ENCODE results near the gene PRR30.

The PRR30 gene

DNA sequence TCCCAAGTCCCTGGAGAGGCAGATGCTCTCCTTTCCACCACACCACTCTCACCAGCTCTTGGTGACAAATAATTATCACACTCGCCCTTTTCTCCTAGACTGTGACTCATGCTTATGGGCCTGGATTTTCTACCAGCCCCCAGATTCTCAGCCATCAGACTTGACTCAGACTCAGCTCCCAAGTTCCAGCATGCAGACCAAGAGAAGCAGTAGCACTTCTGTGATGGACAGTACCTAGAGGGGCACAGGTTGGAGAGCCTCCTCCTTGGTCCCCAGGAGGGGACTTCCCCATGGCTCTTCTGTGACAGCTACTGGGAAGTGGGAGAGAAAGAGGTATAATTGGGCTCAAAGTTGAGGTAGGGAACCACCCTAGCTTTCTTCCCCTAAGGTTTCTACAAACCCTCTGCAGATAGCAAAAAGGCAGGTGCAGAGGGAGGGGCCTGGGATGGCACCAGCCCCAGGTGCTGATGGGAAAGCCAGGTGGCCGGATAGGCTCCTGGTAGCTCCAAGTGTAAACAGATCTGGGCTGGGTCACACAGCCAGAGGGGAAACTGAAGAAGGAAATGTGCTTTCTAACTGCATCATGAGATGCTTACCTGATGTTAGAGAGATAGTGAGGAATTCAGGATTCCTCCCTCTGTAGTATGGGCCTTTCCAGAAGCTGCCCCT is 13.7 kb upstream of the PRR30 start:
- DNase-seq, result no peak

DNA sequence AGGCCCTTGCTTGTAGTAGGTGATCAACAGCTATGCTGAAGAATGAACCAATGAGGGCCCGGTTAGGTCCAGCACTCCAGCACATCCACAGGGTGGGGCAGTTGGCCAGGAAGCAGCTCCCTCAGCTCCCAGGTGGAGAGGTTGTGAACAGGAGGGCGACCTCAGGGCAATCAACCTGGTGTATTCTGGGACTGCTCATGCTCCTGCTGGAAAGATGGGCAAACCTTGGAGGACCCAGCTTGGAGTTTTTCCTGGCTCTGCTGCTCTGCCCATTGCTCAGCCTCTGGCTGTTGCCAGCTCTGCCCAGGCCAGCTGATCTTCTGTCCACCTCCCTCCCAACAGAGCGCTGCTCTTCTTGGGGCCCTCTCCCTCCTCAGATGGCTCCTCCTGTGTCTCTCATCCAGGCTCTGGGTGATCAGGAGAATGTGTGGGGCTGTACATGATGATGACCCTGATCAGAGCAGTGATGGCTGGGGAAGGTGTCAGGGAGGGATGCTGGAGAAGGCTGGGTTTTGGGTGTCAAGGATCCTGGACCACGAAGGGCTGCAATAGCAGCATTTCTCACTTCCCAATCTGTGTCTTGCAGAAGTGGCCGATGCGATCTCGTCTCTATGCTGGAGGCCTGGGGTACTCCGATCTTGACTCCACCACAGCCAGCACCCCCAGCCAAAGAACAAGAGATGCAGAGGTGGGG is 13.0 kb upstream of the PRR30 start:
- no peak for DNase-seq

DNA sequence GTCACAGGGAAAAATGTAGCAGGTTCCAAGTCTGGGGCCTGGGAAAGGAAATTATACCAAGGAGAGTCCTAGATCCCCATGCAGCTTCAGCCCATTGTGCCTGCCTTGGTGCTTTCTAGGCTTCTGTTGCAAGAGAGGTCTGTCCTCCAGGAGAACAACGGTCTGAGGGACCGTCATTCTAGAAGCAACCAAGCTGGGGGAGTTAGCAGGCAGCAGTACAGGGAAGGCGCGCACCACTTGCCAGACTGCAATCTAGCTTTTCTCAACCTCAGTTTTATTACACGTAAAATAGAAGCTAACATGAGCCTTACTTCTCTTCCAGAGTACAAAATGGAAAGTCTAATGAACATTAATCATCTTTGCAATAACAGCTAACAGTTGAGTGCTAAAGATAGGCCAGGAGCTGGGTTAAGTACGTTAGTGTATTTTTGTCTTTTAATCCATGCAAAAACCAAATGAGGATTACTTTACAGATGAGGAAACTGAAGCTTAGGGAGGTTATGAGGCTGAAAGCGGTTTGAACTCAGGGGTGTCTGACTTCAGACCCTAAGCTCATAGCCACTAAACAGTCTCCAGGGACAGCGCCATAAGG is 11.5 kb upstream of the PRR30 start:
- no peak for DNase-seq

DNA sequence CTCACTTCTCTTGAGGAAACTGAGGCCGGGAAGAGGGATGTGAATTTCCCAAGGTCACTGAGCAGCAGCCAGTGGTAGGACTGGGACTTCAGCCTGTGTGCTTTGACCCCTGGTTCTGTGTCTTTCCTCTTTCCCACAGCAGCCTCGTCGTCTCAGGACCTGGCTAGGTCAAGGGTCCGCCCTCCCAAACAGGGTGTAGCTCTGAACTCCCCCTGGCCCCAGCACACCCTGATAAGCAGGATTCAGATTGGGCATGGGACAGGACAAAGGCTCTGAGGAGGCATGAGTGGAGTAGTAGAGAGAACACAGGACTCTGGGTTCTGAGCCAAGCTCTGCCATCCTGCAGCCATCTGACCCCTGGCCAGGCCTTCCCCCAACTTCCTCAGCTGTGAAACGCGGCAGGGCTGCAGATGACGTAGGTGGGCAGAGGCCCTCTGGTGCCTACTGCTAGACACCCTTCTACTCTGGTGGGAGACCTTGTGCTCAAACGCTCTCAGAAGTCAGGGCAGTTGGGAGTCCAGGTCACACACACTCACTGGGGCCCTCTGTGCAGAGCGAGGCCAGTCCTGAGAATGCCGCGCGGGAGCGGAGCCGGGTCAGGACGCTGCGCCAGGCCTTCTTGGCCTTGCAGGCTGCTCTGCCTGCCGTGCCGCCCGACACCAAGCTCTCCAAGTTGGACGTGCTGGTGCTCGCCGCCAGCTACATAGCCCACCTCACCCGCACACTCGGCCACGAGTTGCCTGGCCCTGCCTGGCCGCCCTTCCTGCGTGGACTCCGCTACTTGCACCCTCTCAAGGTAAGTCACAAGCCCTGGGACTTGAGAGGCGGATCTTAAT is 10.6 kb upstream of the PRR30 start:
- DNase-seq, result no peak

DNA sequence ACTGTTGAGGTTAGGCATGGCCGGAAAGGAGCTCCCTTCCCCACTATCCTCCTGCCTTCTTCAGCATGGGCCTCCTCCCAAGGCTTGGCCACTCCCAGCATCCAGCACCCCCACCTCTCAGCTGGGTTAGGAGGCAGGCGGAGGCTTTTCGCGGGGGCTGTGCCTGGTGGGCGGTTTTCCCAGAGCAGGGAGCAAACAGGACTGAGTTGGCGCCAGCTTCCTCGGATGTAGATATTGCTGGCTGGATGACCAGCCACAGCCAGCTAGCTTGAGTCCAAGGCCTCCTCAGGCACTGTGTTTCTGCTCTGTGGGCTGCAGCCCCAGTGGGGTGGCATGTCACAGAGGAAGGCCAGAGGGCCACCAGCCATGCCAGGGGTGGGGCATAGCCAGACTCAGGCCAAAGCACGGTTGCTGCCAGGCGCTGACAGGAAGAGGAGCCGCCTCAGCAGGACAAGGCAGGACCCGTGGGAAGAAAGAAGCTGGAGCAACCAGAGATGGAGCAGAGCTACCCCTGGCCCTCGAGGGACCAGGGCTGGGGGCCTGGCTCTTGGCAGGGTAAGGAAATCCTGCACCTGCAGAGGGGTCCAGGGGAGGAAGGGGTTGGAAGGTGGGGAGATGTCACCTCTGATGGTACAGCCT is 9.7 kb upstream of the PRR30 start, which contains the start of gene TCF23:
Gene TCF23, plus strand, starts transcription at position 204 of the 639 bp plus-strand sequence. Its CDS starts 130 bp downstream, at position 334.
- DNase-seq, result no peak

DNA sequence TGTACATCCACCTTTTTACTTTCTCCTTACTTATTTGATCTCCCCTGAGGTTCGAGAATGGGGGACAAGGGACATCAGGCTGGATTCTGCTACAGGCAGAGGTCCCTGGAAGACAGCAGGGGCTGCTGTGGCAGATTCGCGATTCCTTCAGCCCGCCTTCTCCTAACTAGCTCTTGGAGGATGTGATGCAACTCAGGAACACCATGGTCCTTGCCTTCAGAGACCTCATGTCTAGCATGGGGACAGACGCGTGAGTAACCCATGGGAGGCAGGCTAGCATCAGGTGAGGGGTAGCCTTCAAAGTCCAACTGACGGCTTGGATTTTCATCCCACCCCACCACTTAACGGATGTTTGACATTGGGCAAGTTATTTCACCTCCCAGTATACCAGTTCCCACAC is 8.7 kb upstream of the PRR30 start:
- DNase-seq, result no peak

DNA sequence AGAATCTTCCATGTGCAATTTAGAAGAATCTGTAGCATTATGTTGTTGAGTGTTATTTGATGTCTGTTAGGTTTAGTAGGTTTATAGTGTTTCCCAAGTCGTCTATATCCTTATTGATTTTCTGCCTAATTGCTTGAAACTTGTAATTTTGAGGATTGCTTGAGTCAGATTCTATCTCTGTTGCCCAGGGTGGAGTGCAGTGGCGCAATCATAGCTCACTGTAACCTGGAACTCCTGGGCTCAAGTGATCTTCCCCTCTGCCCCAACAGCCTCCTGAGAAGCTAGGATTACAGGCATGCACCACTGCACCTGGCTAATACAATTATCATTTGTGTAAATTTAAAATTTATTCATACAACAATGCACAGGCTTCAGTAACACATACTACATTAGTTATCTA is 6.5 kb upstream of the PRR30 start:
- DNase-seq, result no peak

DNA sequence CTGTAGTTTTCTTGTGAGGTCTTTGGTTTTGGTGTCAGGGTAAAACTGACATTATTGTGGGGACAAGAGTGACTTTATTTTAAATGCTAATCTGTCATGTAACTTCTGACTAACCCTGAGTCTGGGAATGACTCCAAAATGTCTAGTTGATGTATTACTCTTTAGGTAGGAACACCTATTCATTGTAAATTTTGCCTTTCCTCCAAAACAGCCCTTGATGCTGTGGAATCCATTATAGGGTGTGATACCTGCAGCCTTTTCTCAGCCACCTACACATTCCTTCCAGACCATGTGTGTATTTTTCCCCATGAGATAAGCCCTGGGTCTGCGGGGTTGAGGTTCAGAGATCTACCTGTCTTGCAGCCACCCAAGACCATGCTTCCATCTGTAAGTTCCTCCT is 4.1 kb upstream of the PRR30 start:
- DNase-seq, result no peak

DNA sequence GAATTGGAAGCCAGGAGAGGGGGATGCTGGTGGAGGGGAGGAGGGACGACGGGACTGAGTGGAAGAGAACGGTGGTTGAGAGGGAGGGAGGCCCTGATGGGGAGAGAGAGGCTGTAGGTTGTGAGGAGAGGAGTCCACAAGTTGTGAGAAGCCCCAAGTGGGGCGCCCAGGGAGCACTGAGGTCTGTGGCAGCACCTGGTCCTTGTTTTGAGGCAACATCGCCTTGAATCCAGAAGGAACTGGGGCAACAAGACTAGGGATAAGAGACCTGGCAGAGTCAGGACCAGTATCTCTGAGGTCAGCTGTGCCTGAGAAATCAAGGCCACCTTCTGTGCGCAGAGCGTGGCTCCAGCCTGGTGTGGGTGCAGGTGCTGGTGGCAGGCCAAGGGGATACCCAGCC is 1.1 kb downstream of the PRR30 start:
- DNase-seq, result no peak

DNA sequence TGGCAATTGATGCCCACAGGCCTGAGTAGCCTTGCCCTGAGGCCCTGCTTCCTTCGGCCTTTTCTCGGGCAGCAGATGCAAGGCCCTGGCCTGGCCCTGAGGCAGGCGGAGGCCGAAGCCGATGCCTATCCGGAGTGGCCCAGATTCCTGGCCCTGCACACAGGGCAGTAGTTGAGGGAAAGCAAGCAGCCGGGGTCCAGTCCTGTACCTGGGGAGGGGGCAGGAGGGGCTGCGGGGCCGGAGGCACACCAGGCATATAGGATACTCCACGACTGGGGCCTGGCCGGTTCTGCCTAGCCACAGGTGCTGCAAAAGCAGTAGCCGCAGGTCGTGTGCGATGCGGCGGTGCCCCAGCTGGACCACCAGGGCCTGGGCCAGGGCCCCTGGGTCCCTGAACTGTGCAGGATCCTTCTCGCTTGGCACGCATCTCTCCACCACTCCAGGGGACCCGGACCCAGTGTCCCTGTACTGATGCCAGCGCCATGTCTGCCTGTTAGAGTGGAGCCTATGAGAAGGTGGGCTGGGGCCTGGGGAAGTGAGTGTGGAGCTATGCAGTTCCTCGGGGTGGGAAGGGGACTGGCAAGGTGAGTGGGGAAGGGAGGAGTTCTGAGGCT is 1.8 kb downstream of the PRR30 start:
- DNase-seq, result no peak

DNA sequence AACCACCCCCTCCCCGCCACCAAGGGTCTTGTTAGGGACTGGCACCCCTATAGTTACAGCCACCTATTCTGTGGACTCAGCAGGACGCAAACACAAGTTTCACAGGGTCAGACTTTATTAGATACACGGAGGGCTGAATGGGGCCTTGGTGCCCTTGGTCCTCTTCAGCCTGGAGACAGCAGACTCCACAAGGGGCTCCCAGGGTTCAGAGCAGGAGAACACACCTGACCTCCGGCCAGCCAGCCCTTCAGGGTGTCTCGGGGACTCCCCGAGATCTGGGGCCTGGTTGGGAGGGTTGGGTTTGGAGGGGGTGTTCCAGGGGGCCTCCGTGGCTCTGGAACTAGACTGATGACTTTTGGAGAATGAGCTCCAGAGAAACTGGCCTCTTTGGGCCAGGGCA is 2.5 kb downstream of the PRR30 start:
- no peak for DNase-seq

DNA sequence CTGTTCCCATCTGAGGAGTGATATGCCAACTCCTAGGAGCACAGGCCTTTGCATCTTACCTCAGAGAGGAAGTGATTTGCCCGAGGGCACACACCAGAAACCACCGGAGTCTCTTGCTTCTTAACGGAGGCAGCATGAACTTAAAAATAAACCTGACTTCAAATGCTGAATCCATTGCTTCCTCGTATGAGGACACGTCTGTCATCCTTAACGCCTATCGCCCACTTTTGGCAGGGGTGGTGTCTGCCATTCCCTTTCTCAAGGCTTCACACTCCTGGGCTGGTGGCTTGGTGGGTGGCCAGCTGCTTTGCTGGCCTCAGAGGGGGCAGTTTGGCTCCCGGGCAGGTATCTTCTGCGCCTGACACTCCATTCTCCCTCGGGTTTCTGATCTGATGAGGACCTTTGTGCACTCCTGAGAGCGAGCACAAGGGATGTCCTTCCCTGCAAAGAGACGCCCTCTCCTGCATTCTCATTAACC is 3.7 kb downstream of the PRR30 start:
- no peak for DNase-seq

DNA sequence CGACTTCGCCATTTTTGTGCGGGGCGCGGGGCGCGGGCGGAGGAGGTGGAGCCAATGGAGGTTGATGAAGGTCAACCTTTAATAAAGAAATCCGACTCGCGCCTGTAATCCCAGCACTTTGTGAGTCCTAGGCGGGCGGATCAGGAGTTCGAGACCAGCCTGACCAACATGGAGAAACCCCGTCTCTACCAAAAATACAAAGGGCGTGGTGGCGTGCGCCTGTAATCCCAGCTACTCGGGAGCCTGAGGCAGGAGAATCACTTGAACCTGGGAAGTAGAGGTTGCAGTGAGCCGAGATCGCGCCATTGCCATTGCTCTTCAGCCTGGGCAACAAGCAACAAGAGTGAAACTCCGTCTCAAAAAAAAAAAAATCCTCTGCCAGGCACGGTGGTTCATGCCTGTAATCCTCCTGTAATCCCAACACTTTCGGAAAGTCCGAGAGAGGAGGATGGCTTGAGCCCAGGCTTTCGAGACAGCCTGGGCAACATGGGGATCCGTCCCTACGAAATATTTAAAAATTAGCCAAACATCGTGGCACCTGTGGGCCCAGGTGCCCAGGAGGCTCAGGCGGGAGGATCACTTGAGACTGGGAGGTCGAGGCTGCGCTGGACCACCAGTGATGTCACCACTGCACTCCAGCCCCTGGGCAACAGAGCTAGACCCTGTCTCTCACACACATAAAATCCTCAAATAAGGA is 4.3 kb downstream of the PRR30 start:
- DNase-seq, result no peak

DNA sequence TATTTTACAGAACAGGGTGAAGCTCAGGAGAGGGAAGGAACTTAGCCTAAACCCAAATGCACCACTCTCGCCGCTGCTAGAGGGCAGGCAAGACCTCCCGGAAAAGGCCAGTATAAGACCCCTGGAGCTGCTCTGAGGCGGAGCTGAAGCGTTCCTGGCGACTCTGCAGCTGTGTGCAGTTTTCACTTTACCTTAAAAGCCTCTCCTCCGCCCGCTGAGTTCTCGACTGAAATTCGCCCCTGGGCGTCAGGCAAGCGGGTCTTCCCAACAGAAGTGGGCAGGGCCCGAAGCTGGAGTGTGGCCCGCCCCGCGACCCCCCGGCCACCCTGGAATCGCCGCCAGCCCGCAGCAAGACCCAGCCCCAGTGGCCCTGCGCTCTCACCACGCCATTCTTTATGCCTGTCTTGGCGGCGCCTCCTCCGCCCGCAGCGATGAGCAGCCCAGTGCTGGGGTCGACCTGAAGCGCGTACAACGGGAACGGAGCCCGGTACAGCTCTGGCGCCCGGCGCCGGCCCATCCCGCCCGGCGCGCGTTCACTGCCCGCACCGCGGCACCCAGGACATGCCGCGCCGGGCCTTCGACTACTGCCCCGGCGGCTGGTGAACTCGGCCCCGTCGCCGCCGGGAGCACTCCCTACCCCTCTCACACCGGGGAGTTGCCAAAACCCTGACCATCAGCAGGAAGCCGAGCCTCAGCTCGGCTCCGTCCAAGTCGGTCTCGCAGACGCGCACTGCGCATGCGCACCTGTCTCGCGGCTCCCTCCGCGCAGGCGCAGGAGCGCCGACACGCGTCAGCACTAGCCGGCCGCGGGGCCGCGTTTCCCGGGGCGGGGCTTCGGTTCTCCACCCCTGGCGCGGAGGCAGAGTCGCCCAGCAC is 5.1 kb downstream of the PRR30 start, which contains the start of gene PREB:
Gene PREB, minus strand, starts transcription at position 732 of the 876 bp plus-strand sequence. Its CDS starts 215 bp downstream, at position 517.
- DNase-seq, result peak; percentile 95

DNA sequence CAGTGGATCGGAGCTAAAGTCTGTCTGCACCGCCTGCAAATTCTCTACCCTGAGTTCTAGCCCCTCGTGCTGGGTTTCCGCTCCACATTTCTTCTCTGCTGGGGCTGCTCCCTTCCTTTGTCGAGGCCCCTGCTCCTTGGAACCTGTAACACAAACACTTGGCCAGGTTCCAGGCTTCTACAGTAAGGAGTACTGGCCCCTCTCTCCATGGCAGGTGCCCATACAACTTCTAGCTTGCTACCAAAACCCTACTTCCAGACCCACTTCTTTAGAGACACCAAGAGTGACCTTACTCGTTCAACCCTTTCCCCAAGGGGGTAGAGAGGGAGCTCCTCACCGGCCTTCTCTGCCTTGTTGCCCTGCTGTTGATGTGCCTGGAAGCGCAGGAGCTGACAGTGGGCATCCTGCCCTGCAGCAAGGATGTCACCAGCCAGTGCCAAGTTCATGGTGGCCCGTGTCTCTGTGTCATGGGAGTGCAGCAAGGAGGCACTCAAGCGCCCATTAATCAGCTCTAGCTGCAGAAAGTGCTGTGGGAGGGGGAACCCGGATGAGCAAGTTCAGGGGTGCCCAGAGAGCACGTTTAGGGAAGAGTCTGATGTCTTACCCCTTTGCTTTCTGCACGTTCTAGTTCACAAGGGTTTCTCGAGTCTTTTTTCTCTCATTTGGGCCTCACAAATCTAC is 5.9 kb downstream of the PRR30 start:
- DNase-seq, result peak; percentile 48

DNA sequence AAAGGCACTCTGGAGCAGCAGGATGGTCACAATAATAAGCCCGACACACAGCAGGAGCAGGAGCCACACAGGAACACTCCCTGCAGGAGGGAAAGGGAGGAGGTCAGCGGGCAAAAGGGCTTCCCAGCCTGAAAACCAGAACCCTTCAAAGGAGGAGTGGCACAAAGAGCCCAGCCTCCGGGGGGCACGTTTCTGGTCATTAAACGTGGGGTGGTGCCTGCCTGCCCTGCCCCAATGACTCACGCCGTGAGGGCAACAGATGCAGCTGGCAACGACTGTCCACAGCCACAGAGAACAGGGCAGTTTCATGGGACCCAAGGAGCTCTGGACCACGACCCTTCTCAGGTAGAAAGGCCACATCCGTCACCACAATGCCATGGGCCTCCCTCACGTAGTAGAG is 7.8 kb downstream of the PRR30 start:
- DNase-seq, result no peak

DNA sequence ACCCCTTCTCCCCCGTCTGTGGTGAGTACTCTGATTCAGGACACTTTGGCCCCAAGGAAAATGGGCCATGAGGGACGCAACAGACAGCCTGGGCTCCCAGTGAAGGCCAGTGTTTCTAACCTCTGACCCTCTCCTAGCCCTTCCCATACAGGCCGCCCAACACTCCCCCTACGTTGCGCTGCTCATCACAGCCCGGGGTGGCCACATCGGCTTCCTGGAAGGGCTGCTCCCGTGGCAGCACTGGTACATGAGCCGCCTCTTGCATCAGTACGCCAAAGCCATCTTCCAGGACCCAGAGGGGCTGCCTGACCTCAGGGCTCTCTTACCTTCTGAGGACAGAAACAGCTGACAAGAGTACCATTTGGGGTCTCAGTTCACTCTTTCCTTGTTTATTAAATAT is 8.8 kb downstream of the PRR30 start:
- no peak for DNase-seq

DNA sequence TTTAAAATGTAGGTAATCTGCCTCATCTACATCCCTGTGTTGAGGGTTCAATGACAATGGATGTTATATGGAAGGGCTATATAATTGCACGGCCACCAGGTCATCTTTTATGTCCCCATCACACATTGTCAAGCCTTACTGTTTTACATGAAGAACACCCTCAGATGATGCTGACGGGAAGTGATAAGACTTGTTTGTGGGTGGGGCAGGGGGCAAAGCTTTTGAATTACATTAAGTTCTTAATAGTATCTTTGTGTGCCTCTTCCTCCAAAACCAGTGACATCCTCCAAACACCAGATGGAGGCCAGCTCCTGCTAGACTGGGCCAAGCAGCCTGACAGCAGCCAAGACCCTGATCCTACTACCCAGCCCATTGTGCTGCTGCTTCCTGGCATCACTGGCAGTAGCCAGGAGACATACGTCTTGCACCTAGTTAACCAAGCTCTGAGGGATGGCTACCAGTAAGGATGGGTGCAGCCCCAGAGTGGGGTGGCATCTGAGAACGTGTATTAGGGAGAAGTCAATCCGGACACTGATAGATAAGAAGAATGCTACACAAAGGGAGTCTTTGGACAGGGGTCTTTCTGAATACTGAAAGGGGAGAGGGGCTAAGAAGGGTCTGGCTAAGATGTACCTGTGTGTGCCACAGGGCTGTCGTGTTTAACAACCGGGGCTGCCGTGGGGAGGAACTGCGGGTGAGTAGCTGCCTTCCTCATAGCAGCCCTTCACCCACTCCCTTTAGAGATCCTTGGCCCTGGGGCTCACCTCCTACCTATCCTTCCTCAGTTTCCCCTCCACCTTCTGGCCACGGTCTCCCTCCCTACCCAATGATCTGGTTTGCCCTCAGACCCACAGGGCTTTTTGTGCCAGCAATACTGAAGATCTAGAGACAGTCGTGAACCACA is 10.3 kb downstream of the PRR30 start:
- peak; percentile 54 for DNase-seq

Data from hematopoietic multipotent progenitor cell treated with erythropoietin and hydrocortisone succinate and interleukin-3 and kit ligand, for 8 days (in vitro differentiated cells).